T1000 (cell line): ENCODE data around the gene EIF6.

Experiments
- DNase-seq: peaks from one replicate; lab custom pipeline; 2025; ENCODE audit warnings: mixed read lengths; lab: John Stamatoyannopoulos, UW

The EIF6 gene

DNA sequence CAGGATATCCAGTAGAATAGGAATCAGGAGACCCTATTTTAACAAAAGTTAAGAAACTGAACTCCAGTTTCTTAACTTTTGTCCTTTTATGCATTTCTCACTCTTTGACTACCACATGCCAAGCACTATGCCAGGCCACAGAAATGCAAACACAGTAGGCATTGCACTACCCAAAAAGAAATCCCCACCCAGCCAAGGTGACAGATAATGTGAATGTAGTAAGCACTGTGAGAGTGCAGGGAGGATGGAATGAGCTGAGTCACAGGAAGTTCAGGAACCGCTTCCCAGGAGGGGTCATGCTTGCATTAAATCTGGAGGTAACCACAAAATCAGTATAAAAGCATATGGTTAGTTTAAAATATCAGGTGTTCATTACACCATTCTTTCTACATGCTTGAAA lies 27.7 kb upstream of the EIF6 start:
- DNase-seq = peak; percentile 58

- no peak for DNase-seq
These were observed 27.2 kb upstream of the EIF6 start for GRCh38 chr20:35311822-35312221.

- DNase-seq = no peak
These were observed 26.8 kb upstream of the EIF6 start for GRCh38 chr20:35311409-35311808.

DNA sequence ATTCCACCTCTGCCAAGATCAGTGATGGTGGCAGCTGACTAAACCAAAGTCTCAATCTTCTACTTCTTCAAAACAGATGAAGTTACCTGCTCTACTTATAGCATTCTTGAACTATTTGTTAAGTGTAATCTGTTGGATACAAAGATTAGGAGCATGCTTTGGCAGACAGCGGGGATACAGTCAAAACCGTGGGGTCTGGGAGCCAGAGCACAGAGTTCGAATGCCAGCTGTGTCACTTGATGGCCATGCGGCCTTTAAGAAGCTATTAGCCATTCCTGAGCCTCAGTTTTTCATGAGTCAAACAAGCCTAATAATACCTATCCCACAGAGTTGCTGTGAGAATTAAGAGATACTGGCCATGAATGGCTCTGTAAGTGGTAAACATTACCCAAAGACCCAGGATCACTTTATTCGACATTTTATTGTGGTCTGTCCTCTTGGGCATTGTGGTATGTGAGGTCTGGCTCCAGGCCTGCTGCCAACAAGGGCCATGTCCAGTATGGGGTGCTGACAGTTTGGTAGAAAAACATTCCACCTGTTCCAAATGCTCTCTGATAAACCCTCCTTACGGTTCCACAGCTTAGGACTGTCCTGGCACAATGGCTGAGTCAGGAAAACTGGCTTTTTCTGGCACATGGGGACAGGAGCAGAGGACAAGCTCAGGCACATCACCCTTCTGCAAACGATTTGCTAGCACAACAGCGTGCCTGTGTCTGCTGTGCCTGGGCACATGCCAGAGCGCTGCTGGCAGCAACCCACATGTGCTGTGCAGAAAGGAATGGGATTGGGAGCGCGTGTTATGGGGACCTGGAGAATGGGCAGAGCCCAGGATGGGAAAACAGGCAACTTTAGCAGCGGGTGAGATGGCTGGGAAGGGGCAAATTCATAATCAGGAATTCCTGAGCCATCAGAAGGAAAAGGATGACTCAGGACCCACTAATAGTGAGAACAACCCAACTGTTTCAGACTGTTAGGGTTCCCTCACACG lies 23.4 kb upstream of the EIF6 start:
- DNase-seq = peak; percentile 86

GRCh38 chr20:35306931-35307517 lies 22.5 kb upstream of the EIF6 start:
- peak; percentile 23 for DNase-seq

DNA sequence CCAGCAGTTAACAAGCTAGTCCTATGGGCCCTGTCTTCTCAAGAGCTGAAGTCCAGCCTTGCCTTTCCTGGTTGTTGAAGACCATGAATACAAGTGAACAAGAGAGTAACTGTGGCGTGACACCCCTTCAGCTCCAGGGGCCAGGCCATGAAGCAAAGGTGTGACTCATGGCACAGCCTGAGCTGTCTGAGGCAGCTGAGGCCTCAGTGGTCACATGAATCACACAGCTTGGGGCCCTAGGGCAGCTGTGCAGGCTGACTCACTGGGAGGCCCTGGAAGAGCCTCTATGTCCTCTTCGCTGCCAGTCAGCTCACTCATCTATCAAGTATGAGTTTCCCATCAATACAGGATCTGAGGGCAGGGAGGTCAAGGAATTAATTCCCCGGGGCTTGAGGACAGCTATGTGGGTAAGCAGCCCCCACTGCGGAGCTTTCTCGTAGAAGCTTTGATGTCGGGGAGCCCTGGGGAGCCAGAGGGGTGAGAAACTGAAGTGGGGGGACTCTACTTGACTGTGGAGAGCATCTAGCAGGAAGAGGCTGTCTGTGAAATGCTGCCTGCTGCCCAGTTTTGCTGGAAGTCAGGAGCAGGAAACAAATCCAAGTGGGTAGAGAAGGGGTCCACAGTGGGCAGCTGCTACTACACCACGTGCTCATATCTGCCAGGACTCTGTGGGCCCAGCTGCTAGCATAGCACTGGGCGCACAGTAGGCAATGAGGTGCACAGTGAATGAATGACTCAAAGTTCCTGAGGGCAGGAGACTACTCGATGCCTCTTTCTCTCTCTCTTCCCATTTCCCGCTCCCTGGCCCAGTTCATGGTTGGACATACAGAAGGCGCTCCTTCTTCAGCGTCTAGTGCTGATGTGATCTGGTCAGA lies 21.3 kb upstream of the EIF6 start:
- peak; percentile 97 for DNase-seq

DNA sequence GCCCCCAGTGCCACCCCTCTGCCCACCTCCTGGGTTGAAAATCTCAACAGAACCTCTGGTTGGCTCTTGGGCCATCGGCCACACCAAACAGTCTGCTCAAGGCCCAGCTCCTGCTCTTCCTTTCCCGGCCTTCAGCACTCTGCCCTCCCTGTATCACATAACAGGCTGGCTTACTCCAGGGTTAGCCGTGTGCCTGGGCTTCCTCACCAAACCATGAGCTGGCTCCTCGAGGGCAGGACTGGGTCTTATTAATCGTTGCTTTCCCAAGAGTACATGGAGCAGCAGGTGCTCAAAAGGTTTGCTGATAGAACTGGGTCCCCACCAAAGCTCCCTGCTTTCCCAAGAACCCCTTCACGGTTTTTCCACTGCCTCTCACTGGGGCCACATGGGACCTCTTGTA lies 20.4 kb upstream of the EIF6 start:
- no peak for DNase-seq

DNA sequence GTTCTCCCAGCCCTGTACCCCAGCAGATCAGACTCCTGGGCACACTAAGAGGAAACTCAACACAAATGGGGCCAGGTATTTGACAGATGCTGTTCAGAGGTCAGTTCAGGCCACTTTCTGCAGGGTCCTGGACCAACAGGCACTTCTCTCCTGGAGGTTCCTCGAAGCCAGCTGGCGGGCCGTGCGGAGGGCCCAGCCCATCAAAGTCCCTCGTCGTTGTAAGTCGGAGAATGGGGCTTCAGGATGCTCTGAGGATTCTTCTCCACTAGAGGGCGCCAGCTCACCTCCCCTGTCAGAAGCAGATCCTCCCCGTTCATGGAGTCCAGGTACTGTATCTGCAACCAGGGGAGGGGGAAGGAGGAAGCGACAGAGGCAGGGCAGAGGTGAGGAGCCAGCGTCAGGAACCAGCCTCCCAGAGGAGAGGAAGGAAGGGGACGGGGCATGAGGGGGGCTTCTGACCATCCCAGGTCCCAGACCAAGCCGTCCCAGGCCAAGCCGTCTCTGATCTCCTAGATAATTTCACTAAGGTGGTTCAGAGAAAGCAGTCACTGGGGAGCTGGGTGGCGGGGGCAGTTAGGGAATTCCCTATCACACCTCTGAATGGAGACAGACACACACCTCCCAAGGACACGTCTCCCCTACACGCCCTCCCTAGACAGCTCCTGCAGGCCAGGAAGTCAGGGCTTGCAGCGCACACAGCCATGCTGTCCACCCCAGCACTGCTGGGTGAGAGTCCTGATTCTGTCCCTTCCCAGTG lies 19.3 kb upstream of the EIF6 start:
- peak; percentile 78 for DNase-seq

GRCh38 chr20:35303382-35303734 lies 18.8 kb upstream of the EIF6 start:
- DNase-seq = no peak

- no peak for DNase-seq
These were observed 18.1 kb upstream of the EIF6 start for GRCh38 chr20:35302421-35303335.

DNA sequence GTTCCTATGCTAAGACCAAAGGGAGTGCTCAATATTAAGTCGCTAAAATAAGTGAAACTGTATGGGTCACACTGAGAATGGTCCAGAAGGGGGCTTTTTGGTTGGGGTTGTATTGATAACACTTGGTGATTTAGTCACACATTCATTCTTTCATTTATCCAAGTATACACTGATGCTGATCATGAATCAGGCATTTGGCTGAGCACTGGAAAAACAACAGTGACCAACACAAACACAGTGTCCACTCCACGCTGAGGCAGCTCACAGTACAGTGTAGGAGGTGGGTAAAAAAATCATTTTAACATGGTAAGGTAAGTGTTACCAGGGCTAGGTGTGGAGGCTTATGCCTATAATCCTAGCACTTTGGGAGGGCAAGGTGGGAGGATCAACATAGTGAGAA lies 16.9 kb upstream of the EIF6 start:
- no peak for DNase-seq

DNA sequence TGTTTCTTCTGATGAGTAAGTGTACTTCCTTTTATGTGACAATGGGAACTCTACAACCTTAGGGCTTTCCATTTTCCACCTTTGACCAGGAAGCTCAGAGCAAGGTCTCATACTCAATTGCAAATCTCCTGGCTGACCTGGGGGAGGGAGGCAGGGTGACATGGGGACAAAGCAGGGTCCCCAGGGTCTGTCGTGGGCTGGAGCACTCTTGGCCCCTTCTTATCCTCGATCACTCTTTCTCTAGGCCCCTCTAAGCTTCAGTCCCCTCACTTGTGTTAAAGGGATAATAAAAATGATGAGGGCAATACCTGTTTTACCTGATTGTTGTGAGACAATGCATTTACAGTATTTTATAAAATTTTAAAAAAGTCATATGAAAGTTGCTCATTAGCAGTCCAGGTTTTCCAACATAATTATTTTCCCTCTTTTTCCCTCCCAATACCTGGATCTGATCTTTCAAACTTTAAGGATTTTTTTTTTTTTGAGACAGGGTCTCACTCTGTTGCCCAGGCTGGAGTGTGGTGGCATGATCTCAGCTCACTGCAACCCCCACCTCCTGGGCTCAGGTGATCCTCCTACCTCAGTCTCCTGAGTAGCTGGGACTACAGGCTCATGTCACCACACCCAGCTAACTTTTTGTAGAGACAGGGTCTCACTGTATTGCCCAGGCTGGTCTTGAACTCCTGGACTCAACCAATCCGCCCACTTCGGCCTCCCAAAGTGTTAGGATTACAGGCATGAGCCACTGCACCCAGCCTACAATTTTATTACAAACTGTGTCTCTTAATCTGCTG lies 16.1 kb upstream of the EIF6 start:
- no peak for DNase-seq

- DNase-seq = no peak
These were observed 15.2 kb upstream of the EIF6 start for GRCh38 chr20:35299780-35300179.

DNA sequence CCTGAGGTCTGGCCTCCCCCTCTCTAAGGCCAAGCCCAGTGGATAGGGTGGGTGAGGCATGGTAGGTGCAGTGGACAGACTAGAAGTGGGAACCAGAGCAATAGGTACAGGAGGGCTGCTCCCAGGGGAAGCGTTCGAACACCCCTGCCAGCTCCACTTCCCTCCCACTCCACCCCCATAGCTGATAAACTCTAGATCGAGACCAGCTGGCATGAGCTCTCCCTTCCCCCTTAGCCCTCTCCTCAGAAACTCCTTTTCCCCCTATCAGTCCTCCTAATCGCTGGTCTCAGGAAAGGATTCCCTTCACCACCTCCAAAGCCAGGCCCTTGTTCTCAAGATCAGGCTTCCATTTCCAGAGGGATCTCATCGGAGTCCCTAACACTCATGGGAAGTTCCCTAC lies 13.7 kb upstream of the EIF6 start:
- DNase-seq = no peak

DNA sequence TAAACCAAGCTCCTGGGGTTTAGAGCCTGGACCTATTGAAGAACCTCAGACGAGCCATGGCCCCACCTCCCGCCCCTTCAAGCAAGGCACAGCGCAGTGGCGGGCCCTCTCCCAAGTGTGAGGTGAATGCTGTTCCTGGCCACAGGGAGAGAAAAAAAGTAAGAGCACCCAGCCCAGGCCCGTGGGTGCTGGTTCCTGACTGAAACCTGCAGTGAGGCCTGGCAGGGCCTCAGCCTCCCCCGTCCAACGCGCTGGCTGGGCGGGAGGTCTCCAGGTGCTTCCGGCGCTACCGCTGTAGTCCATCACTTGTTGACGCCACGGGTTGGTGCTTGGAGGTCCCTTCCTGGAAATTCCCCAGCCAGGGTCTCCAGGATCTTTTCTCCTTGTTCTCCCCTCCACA lies 13.2 kb upstream of the EIF6 start:
- DNase-seq = no peak

- no peak for DNase-seq
These were observed 12.6 kb upstream of the EIF6 start for GRCh38 chr20:35297155-35297554.

DNA sequence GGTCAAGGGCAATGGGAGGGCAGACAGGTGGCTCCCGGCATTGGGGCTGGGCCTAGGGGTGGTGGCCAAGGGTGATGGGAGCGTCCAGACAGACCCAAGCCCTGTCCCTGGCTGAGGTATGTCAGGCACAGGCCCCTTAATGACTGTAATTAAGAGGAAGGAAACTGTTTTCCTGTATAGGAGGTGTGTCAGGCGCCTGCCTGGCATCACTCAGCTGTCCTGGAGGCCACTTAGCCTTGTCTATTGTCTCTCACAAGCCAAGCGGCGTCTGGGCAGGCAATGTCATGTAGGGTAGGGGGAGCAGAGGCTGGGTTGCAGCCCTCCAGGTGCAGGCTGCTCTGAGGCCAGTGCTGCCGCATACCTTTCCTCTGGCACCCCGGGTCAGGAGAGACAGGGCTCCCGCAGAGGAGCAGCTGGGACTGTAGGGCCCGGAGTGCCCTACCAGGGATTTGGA lies 11.6 kb upstream of the EIF6 start:
- DNase-seq = no peak

DNA sequence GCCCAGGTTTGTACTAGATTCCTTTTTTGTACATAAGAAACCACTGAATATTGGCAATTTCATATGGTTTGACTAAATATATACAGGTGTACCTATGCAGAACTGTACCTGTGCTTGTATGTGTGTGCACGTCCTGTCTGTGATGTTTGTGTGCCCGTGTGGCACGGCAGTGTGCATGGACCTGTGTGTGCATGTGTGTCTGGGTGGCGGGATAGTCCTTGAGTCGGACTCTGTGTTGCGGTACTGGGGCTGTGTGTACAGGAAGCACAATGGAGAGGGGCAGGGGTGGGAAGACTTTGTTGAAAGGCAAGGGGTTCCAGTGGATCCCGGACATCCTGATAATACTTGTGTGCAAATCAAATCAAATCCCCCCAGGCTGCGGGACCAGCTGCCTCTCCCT lies 11.1 kb upstream of the EIF6 start:
- DNase-seq = no peak

- no peak for DNase-seq
These were observed 10.5 kb upstream of the EIF6 start for GRCh38 chr20:35295058-35295457.

- no peak for DNase-seq
These were observed 9.7 kb upstream of the EIF6 start for GRCh38 chr20:35294293-35294685.
